Lung microvascular endothelial cell (primary cell): Measurements from ENCODE around the gene FMNL3. TPM values are rescaled to one million over a fixed set of nuclear protein-coding genes. Genes with fewer than 3 reads are reported as not detected.
A peak's percentile ranks its signal among the peaks of the same experiment; 100 is the strongest.
"Not testable (repeated sequence)": the region's sequence is repeated elsewhere in the genome, so short reads cannot be mapped to it uniquely, and the experiment has no call there.

Experiments
- DNase-seq, 2 donors: peaks; one replicate each; pipeline versions ENCODE4 v3.0.0 to v3.0.0-alpha.2; 2010; ENCODE audit warnings: low read depth in 2 of 2
- total RNA-seq: library from RNA; depleted of rRNA; stranded (reverse); fragments of >200 nt; gene quantifications from 2 replicates; pipeline ENCODE4 v1.2.1, GENCODE V29; 2014

The FMNL3 gene
- total RNA-seq, 1 donor from 2014 or later = 52.0 TPM

GRCh38 chr12:49713952-49714351, 6.7 kb upstream of the FMNL3 start:
- DNase-seq = not testable (repeated sequence)

GRCh38 chr12:49708851-49709250, 1.6 kb upstream of the FMNL3 start:
- no peak for DNase-seq

- DNase-seq = no peak
These were observed 575 bp upstream of the FMNL3 start for GRCh38 chr12:49707812-49708147.

- peak; percentile 55 to 68 for DNase-seq
These were observed 666 bp downstream of the FMNL3 start for GRCh38 chr12:49706351-49707127.

GRCh38 chr12:49705479-49706134, 1.6 kb downstream of the FMNL3 start:
- DNase-seq = peak; percentile 53 to 92

- peak in 1 of 2 donors; percentile 93 for DNase-seq
These were observed 3.5 kb downstream of the FMNL3 start for GRCh38 chr12:49703647-49704137.

- peak in 1 of 2 donors; percentile 14 for DNase-seq
These were observed 4.5 kb downstream of the FMNL3 start for GRCh38 chr12:49702676-49703215.

- DNase-seq = no peak
These were observed 5.2 kb downstream of the FMNL3 start for GRCh38 chr12:49702009-49702408.

GRCh38 chr12:49698619-49699545, 8.3 kb downstream of the FMNL3 start:
- DNase-seq = peak; percentile 48 to 85

- no peak for DNase-seq
These were observed 9.4 kb downstream of the FMNL3 start for GRCh38 chr12:49697808-49698207.

- DNase-seq = no peak
These were observed 10.5 kb downstream of the FMNL3 start for GRCh38 chr12:49696723-49697122.

- DNase-seq = no peak
These were observed 13.2 kb downstream of the FMNL3 start for GRCh38 chr12:49693931-49694444.

- DNase-seq = no peak
These were observed 14.4 kb downstream of the FMNL3 start for GRCh38 chr12:49692851-49693250.

GRCh38 chr12:49689785-49690184, 17.4 kb downstream of the FMNL3 start:
- DNase-seq = no peak

GRCh38 chr12:49689237-49689636, 18.0 kb downstream of the FMNL3 start:
- no peak for DNase-seq

GRCh38 chr12:49687941-49688340, 19.3 kb downstream of the FMNL3 start:
- DNase-seq = no peak

GRCh38 chr12:49684310-49684854, 22.8 kb downstream of the FMNL3 start:
- DNase-seq = no peak

GRCh38 chr12:49683599-49684309, 23.5 kb downstream of the FMNL3 start:
- DNase-seq = peak in 1 of 2 donors; percentile 23

- DNase-seq = no peak
These were observed 27.1 kb downstream of the FMNL3 start for GRCh38 chr12:49680075-49680474.

- no peak for DNase-seq
These were observed 28.5 kb downstream of the FMNL3 start for GRCh38 chr12:49678711-49679110.
